ENCODE results near the gene ABCG2.
"Not testable (repeated sequence)": the region's sequence is repeated elsewhere in the genome, so short reads cannot be mapped to it uniquely, and the experiment has no call there.

ABCG2 gene

GRCh38 chr4:88112856-88113255, 45.6 kb downstream of the ABCG2 start:
- DNase-seq = no peak

- DNase-seq = no peak
Observed at GRCh38 chr4:88110826-88111225, 47.6 kb downstream of the ABCG2 start.

- no peak for DNase-seq
Observed at GRCh38 chr4:88109123-88109881, 49.1 kb downstream of the ABCG2 start.

GRCh38 chr4:88108747-88109122, 49.7 kb downstream of the ABCG2 start:
- DNase-seq = no peak

GRCh38 chr4:88108108-88108465, 50.4 kb downstream of the ABCG2 start:
- not testable (repeated sequence) for DNase-seq

GRCh38 chr4:88107406-88108107, 50.9 kb downstream of the ABCG2 start:
- DNase-seq = peak in 1 of 51 donors; percentile 5

- DNase-seq = no peak
Observed at GRCh38 chr4:88106205-88106604, 52.2 kb downstream of the ABCG2 start.

- DNase-seq = no peak
Observed at GRCh38 chr4:88104902-88105610, 53.4 kb downstream of the ABCG2 start.

- DNase-seq = no peak
Observed at GRCh38 chr4:88102026-88102425, 56.4 kb downstream of the ABCG2 start.

GRCh38 chr4:88101165-88101564, 57.3 kb downstream of the ABCG2 start:
- peak in 13 of 51 donors; percentile 1 to 37 (median 6) for DNase-seq

- DNase-seq = no peak
Observed at GRCh38 chr4:88098993-88099752, 59.3 kb downstream of the ABCG2 start.

- no peak for DNase-seq
Observed at GRCh38 chr4:88097781-88098180, 60.7 kb downstream of the ABCG2 start.

GRCh38 chr4:88097301-88097700, 61.1 kb downstream of the ABCG2 start:
- DNase-seq = no peak

GRCh38 chr4:88093874-88094273, 64.6 kb downstream of the ABCG2 start:
- no peak for DNase-seq

GRCh38 chr4:88091378-88091777, 67.1 kb downstream of the ABCG2 start:
- DNase-seq = no peak

GRCh38 chr4:88090898-88091297, 67.5 kb downstream of the ABCG2 start:
- DNase-seq = no peak

- no peak for DNase-seq
Observed at GRCh38 chr4:88087004-88087403, 71.4 kb downstream of the ABCG2 start.

GRCh38 chr4:88080626-88081025, 77.8 kb downstream of the ABCG2 start:
- DNase-seq = no peak

GRCh38 chr4:88078579-88078978, 79.9 kb downstream of the ABCG2 start:
- DNase-seq = no peak

GRCh38 chr4:88077911-88078524, 80.4 kb downstream of the ABCG2 start:
- DNase-seq = no peak

GRCh38 chr4:88075336-88075735, 83.1 kb downstream of the ABCG2 start:
- DNase-seq = no peak

Measured in hypothalamus (tissue), 51 donors.